OCI-LY3 (cell line): ENCODE data around the gene MLLT10.

Experiments
- H2AFZ ChIP-seq: fragments of 200-600, 300-600 bp; shearing (Covaris generic); 2 replicates; pipeline ENCODE4 v1.6.0; 2014; ENCODE audit warnings: antibody characterized with exemption, low read depth, low read length
- H3K27ac ChIP-seq: fragments of 200-600, 300-600 bp; sonication (generic); 2 replicates; pipeline ENCODE4 v1.5.1; 2014; ENCODE audit warnings: mild to moderate bottlenecking, low read length, moderate library complexity, mixed read lengths
- H3K27me3 ChIP-seq: fragments of 200-600, 300-600 bp; sonication (generic); 2 replicates; pipeline ENCODE4 v1.6.1; 2014; ENCODE audit warnings: low read depth, low read length, mixed read lengths
- H3K36me3 ChIP-seq: fragments of 200-600, 300-600 bp; sonication (generic); replicated peaks from 2 replicates; pipeline ENCODE3; 2014; ENCODE audit warnings: low read depth, low read length, mixed read lengths
- H3K4me1 ChIP-seq: fragments of 300-600, 200-600 bp; sonication (generic); 2 replicates; pipeline ENCODE4 v1.6.1; 2014; ENCODE audit warnings: low read length, mixed read lengths
- H3K4me2 ChIP-seq: fragments of 200-600, 300-600 bp; sonication (generic); 2 replicates; pipeline ENCODE4 v1.6.1; 2014; ENCODE audit warnings: low read length, mixed read lengths
- H3K4me3 ChIP-seq: fragments of 300-600, 200-600 bp; sonication (generic); 2 replicates; pipeline ENCODE4 v1.5.1; 2014; ENCODE audit warnings: antibody characterized with exemption, mild to moderate bottlenecking, low read length, moderate library complexity
- H3K79me2 ChIP-seq: fragments of 300-600, 200-600 bp; shearing (Covaris generic); 2 replicates; pipeline ENCODE4 v1.6.1; 2014; ENCODE audit warnings: mild to moderate bottlenecking, low read length, mixed read lengths
- H3K9ac ChIP-seq: fragments of 300-600, 200-600 bp; shearing (Covaris generic); 2 replicates; pipeline ENCODE4 v1.6.0; 2014; ENCODE audit warnings: mild to moderate bottlenecking, low read length, moderate library complexity
- H3K9me3 ChIP-seq: fragments of 200-600, 300-600 bp; shearing (Covaris generic); 2 replicates; pipeline ENCODE4 v1.6.1; 2014; ENCODE audit warnings: low read length, mixed read lengths; ENCODE audit not compliant: insufficient read depth
- H4K20me1 ChIP-seq: fragments of 200-600, 300-600 bp; sonication (generic); 2 replicates; pipeline ENCODE4 v1.6.1; 2016; ENCODE audit warnings: low read length, mixed read lengths; ENCODE audit not compliant: insufficient read depth
- EZH2phosphoT487 ChIP-seq: fragments of 200-600 bp; shearing (Covaris generic); IDR thresholded peaks from 2 replicates; pipeline ENCODE4 v1.6.1; 2018; ENCODE audit warnings: antibody characterized with exemption, mixed run types, low read depth
- TF ChIP-seq, protein P1 (sequence below): fragments of 200-600, 300-600 bp; sonication (generic); IDR thresholded peaks from 2 replicates; pipeline ENCODE4 v1.5.1; 2014; ENCODE audit warnings: antibody characterized with exemption, low read length, low read depth

Gene MLLT10

DNA sequence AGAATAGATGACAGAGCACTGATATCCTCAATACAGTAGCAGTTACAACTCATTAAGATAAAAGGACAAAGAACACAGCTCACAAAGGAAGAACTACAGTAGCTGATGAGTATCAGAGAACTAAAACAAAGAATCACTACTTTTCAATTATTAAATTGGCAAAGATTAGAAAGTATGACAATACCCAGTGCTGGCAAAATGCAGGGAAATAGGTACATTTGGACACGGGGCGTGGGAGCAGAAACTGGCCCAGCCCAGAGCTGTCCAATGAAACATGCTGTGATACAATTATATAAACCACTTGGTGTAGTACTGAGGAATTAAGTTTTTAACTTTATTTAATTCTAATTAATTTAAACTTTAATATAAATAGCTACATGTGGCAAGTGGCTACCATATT, 226.3 kb downstream of the MLLT10 start:
- Histone ChIP-seq H3K4me3 (no peak overlapping the region), H3K36me3 (no peaks in the 10 kb centered on the region), H2AFZ (no peak overlapping the region), H3K79me2 (no peaks in the 10 kb centered on the region), H3K27ac (no peak overlapping the region), H4K20me1 (no peaks in the 10 kb centered on the region), H3K9ac (no peak overlapping the region), H3K9me3 (no peaks in the 10 kb centered on the region), H3K4me1 (no peaks in the 10 kb centered on the region), H3K4me2 (no peak overlapping the region), H3K27me3 (no peaks in the 10 kb centered on the region)
- TF ChIP-seq, protein P1, sequence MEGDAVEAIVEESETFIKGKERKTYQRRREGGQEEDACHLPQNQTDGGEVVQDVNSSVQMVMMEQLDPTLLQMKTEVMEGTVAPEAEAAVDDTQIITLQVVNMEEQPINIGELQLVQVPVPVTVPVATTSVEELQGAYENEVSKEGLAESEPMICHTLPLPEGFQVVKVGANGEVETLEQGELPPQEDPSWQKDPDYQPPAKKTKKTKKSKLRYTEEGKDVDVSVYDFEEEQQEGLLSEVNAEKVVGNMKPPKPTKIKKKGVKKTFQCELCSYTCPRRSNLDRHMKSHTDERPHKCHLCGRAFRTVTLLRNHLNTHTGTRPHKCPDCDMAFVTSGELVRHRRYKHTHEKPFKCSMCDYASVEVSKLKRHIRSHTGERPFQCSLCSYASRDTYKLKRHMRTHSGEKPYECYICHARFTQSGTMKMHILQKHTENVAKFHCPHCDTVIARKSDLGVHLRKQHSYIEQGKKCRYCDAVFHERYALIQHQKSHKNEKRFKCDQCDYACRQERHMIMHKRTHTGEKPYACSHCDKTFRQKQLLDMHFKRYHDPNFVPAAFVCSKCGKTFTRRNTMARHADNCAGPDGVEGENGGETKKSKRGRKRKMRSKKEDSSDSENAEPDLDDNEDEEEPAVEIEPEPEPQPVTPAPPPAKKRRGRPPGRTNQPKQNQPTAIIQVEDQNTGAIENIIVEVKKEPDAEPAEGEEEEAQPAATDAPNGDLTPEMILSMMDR: no peak
- no peak for TF ChIP-seq EZH2phosphoT487

DNA sequence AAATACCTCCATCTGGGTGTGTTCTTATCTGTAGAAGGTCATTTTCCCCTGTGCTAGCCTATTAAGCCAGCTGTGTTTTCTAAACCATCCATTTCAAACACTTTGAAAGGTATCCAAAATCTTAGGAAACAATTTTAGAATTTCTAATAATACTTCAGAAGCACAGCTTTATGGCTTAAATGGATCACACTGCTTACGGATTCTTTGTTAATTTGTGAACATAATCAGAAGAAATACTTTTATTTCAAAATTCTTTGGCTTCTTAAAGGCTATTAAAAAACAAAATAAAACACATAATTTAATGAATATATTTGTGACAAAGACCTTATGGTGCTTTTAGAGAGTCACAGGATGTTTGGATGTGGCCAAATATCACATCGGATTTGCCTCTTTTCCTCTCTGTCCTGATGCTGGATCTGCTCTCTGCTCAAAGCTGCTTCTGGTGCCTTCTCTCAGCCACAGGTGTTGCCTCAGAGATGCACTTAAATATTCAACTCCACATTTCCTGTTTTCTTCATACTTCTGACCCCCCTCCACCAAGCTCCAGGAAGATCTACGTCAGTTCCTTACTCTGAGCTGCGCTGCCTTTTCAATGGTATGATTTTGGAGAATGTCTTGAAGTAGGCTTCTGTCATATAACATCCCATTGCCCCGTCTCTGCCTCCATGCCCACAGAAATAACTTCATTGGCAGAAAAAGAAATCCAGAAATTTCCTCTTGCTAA, 230.6 kb downstream of the MLLT10 start:
- H3K79me2 ChIP-seq: no peaks in the 10 kb centered on the region
- no peaks in the 10 kb centered on the region for H3K9me3 ChIP-seq
- H3K36me3 ChIP-seq: no peaks in the 10 kb centered on the region
- no peaks in the 10 kb centered on the region for H3K27me3 ChIP-seq
- H4K20me1 ChIP-seq: no peaks in the 10 kb centered on the region
- H2AFZ ChIP-seq: no peak overlapping the region
- no peak overlapping the region for H3K4me3 ChIP-seq
- TF ChIP-seq, protein P1: no peak
- no peak for TF ChIP-seq EZH2phosphoT487
- H3K9ac ChIP-seq: no peak overlapping the region
- no peak overlapping the region for H3K4me2 ChIP-seq
- no peaks in the 10 kb centered on the region for H3K4me1 ChIP-seq
- H3K27ac ChIP-seq: no peak overlapping the region

DNA sequence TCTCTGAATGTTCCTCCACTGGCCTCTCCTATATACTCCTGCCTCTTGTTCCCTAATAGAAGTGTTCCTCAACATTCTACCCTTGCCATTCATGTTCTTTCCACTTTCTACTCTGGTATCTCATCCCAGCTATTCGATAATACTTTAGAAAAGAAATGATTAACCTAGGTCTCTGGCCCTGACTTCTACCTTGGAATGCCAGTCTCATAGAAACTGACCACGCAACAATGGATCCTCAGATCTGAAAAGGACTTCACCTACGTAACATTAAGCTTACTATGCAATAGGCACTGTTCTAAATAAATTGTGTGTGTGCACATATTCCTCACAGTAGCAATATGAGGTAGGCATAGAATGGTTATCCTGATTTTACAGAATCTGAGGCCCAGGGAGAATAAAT, 235.0 kb downstream of the MLLT10 start:
- Histone ChIP-seq H2AFZ (no peak overlapping the region), H3K4me1 (no peaks in the 10 kb centered on the region), H3K4me2 (no peak overlapping the region), H3K36me3 (no peaks in the 10 kb centered on the region), H3K4me3 (no peak overlapping the region), H3K27me3 (no peaks in the 10 kb centered on the region), H3K79me2 (no peaks in the 10 kb centered on the region), H4K20me1 (no peaks in the 10 kb centered on the region), H3K9ac (no peak overlapping the region), H3K27ac (no peak overlapping the region), H3K9me3 (no peaks in the 10 kb centered on the region)
- TF ChIP-seq EZH2phosphoT487: no peak
- TF ChIP-seq, protein P1: no peak

DNA sequence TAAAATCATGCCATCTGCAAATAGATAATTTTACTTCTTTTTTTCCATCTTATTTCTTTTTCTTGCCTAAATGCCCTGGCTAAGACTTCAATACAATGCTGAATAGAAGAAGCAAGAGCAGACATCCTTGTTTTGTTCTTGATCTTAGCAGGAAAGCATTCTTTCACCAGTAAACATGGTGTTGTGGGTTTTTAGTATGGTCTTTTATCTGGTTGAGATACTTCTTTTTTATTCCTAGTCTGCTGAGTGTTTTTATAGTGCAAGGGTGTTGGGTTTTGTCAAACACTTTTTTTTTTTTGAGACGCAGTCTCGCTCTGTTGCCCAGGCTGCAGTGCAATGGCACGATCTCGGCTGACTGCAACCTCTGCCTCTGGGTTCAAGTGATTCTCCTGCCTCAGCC, 237.2 kb downstream of the MLLT10 start:
- no peaks in the 10 kb centered on the region for H3K27me3 ChIP-seq
- no peak overlapping the region for H3K27ac ChIP-seq
- H3K4me3 ChIP-seq: no peak overlapping the region
- no peak for TF ChIP-seq EZH2phosphoT487
- TF ChIP-seq, protein P1: no peak
- no peak overlapping the region for H2AFZ ChIP-seq
- no peaks in the 10 kb centered on the region for H3K9me3 ChIP-seq
- no peaks in the 10 kb centered on the region for H3K79me2 ChIP-seq
- no peaks in the 10 kb centered on the region for H3K36me3 ChIP-seq
- no peak overlapping the region for H3K4me2 ChIP-seq
- H4K20me1 ChIP-seq: no peaks in the 10 kb centered on the region
- H3K9ac ChIP-seq: no peak overlapping the region
- no peaks in the 10 kb centered on the region for H3K4me1 ChIP-seq
